Stimulated activated CD8-positive, alpha-beta memory T cell treated with anti-CD3 and anti-CD28 coated beads, Interleukin-12 subunit alpha, Interleukin-12 subunit beta, amount 100 ng/mL, for 24 hours (primary cell): ENCODE measurements around the gene MRM3.
"Not testable (repeated sequence)": the region's sequence is repeated elsewhere in the genome, so short reads cannot be mapped to it uniquely, and the experiment has no call there.

Source experiments
- DNase-seq: peaks from one replicate; pipeline ENCODE4 v3.0.0-alpha.2; 2020; ENCODE audit errors: extremely low read depth

MRM3 gene

GRCh38 chr17:825216-825615, 43.1 kb downstream of the MRM3 start:
- no peak for DNase-seq

- DNase-seq, result no peak
Measured at GRCh38 chr17:826778-827177, 44.6 kb downstream of the MRM3 start.

- no peak for DNase-seq
Measured at GRCh38 chr17:828761-829160, 46.6 kb downstream of the MRM3 start.

- DNase-seq, result not testable (repeated sequence)
Measured at GRCh38 chr17:829614-830013, 47.5 kb downstream of the MRM3 start.

GRCh38 chr17:830381-830780, 48.2 kb downstream of the MRM3 start:
- DNase-seq, result no peak

- no peak for DNase-seq
Measured at GRCh38 chr17:830950-831349, 48.8 kb downstream of the MRM3 start.

- DNase-seq, result no peak
Measured at GRCh38 chr17:834136-834535, 52.0 kb downstream of the MRM3 start.

- DNase-seq, result no peak
Measured at GRCh38 chr17:835263-835662, 53.1 kb downstream of the MRM3 start.

- DNase-seq, result not testable (repeated sequence)
Measured at GRCh38 chr17:835721-836120, 53.6 kb downstream of the MRM3 start.

- no peak for DNase-seq
Measured at GRCh38 chr17:836151-836550, 54.0 kb downstream of the MRM3 start.

- no peak for DNase-seq
Measured at GRCh38 chr17:838486-838885, 56.3 kb downstream of the MRM3 start.

GRCh38 chr17:841313-841712, 59.2 kb downstream of the MRM3 start:
- DNase-seq, result no peak
